Measurements from ENCODE around the gene NLN. TPM values are rescaled to one million over a fixed set of nuclear protein-coding genes. Genes with fewer than 3 reads are reported as not detected.

The NLN gene
- total and polyA plus RNA-seq, 2 donors (not counting 1 experiment from before 2014, with no cell fraction given): 1.7 to 6.8 TPM

DNA sequence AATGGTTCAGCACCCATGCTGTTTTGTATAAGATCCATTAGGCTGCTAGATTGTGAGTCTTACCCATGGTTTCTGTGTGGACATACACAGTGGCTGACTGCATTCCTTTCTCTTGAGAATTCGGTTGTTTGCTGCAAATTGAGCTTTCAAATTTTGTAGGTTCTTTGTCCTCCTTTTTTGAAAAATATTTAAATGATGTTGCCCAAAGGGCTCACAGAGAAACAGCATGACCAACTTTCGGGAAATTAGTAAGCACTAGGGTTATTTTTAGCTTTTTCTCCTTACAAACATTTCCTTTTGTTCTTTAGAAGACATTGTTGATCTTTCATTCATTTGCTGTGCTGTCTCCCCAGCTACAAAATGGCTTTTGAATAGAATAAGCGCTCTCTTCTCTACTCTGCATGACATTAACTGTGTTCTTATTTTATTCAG, 79.4 kb downstream of the NLN start:
- Histone ChIP-seq H3K79me2 (ENCODE audit: control insufficient read depth, insufficient read depth, low read length) (no peaks in the 10 kb centered on the region), H3K4me3 (ENCODE audit: control extremely low read depth in 1 of 5, extremely low read depth in 1 of 5, insufficient read depth in 1 of 5, low read depth in 2 of 5, low read length in 4 of 5) (no peak overlapping the region), H3K4me1 (ENCODE audit: control insufficient read depth in 2 of 2, insufficient read depth in 2 of 2, low read length in 2 of 2) (no peaks in the 10 kb centered on the region), H4K20me1 (ENCODE audit: control insufficient read depth, insufficient read depth, low read length, poor library complexity, severe bottlenecking) (no peaks in the 10 kb centered on the region), H3K9me3 (ENCODE audit: control extremely low read depth in 1 of 3, control insufficient read depth in 2 of 3, insufficient read depth in 1 of 3, low read length in 2 of 3) (peaks cover 0 to 20% (median 10%) of the 10 kb centered on the region in 3 donors), H3K27me3 (replicated peaks in 1 of 4; ENCODE audit: control extremely low read depth in 1 of 4, control insufficient read depth in 3 of 4, insufficient read depth in 4 of 4, low read length in 3 of 4) (no peaks in the 10 kb centered on the region), H2AFZ (ENCODE audit: insufficient read depth, low read depth, low read length, poor library complexity, severe bottlenecking) (no peak overlapping the region), H3K4me2 (replicated peaks; ENCODE audit: low read depth, low read length, poor library complexity, severe bottlenecking) (no peak overlapping the region), H3K36me3 (replicated peaks in 1 of 2; ENCODE audit: control extremely low read depth in 1 of 2, control insufficient read depth in 1 of 2, extremely low read depth in 1 of 2, insufficient read depth in 2 of 2, low read length in 1 of 2) (no peaks in the 10 kb centered on the region), H3K27ac (ENCODE audit: low read length in 2 of 2) (no peak overlapping the region), H3K9ac (ENCODE audit: low read length) (no peak overlapping the region)
- POLR2A ChIA-PET: no interaction called here
- Mint-ChIP-seq H3K27me3 (no peaks in the 10 kb centered on the region), H3K4me3 (no peak overlapping the region), H3K27ac (no peak overlapping the region), H3K4me1 (no peaks in the 10 kb centered on the region), H3K9me3 (ENCODE audit: insufficient read depth) (no peaks in the 10 kb centered on the region)
- ATAC-seq (ENCODE audit: low read depth): no peak
- no peak for TF ChIP-seq EZH2 (IDR thresholded peaks at IDR 0.05; ENCODE audit: borderline replicate concordance, insufficient read depth, low read depth, low read length, poor library complexity, severe bottlenecking)
- TF ChIP-seq, protein P1, sequence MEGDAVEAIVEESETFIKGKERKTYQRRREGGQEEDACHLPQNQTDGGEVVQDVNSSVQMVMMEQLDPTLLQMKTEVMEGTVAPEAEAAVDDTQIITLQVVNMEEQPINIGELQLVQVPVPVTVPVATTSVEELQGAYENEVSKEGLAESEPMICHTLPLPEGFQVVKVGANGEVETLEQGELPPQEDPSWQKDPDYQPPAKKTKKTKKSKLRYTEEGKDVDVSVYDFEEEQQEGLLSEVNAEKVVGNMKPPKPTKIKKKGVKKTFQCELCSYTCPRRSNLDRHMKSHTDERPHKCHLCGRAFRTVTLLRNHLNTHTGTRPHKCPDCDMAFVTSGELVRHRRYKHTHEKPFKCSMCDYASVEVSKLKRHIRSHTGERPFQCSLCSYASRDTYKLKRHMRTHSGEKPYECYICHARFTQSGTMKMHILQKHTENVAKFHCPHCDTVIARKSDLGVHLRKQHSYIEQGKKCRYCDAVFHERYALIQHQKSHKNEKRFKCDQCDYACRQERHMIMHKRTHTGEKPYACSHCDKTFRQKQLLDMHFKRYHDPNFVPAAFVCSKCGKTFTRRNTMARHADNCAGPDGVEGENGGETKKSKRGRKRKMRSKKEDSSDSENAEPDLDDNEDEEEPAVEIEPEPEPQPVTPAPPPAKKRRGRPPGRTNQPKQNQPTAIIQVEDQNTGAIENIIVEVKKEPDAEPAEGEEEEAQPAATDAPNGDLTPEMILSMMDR (IDR thresholded peaks at IDR 0.05): no peak
- intact Hi-C loops (cut with micrococcal nuclease): no loop called here
- 50% methylated on average over 1 of the region's 3 CpGs for WGBS (ENCODE audit: insufficient coverage)
- CTCF ChIA-PET: no interaction called here
- no peak for DNase-seq

DNA sequence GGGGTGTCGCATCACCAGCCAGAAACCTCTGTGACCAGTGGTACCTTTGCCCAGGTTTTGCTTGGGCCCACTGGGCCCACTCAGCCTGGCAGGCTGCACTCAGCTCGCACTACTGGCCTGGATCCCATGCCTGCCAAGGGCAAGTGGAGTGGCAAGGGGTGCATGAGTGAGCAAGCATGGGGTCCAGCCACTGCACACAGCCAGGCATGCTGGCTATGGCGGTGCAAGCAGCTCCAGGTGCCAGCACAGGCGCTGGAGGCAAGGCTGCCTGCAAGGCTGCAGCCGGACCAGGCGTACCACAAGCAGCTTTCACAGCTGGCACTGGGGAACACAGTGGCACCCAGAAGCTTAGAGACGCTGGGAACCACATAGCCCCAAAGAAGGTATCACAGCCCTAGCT, 80.1 kb downstream of the NLN start:
- no peaks in the 10 kb centered on the region for H3K4me1 Mint-ChIP-seq
- no peaks in the 10 kb centered on the region for H4K20me1 ChIP-seq (ENCODE audit: control insufficient read depth, insufficient read depth, low read length, poor library complexity, severe bottlenecking)
- TF ChIP-seq, protein P1 (IDR thresholded peaks at IDR 0.05): no peak
- no peak for TF ChIP-seq EZH2 (IDR thresholded peaks at IDR 0.05; ENCODE audit: borderline replicate concordance, insufficient read depth, low read depth, low read length, poor library complexity, severe bottlenecking)
- no peak overlapping the region for H3K4me2 ChIP-seq (replicated peaks; ENCODE audit: low read depth, low read length, poor library complexity, severe bottlenecking)
- no peak overlapping the region for H3K9ac ChIP-seq (ENCODE audit: low read length)
- no peaks in the 10 kb centered on the region for H3K4me1 ChIP-seq (ENCODE audit: control insufficient read depth in 2 of 2, insufficient read depth in 2 of 2, low read length in 2 of 2)
- H2AFZ ChIP-seq (ENCODE audit: insufficient read depth, low read depth, low read length, poor library complexity, severe bottlenecking): no peak overlapping the region
- H3K27ac ChIP-seq (ENCODE audit: low read length in 2 of 2): no peak overlapping the region
- H3K27ac Mint-ChIP-seq: no peak overlapping the region
- no peak for ATAC-seq (ENCODE audit: low read depth)
- intact Hi-C loops (cut with micrococcal nuclease): no loop called here
- H3K36me3 ChIP-seq (replicated peaks in 1 of 2; ENCODE audit: control extremely low read depth in 1 of 2, control insufficient read depth in 1 of 2, extremely low read depth in 1 of 2, insufficient read depth in 2 of 2, low read length in 1 of 2): no peaks in the 10 kb centered on the region
- WGBS (ENCODE audit: insufficient coverage): 95% methylated on average over 7 of the region's 7 CpGs
- no peaks in the 10 kb centered on the region for H3K79me2 ChIP-seq (ENCODE audit: control insufficient read depth, insufficient read depth, low read length)
- POLR2A ChIA-PET: no interaction called here
- no peaks in the 10 kb centered on the region for H3K27me3 Mint-ChIP-seq
- H3K27me3 ChIP-seq (replicated peaks in 1 of 4; ENCODE audit: control extremely low read depth in 1 of 4, control insufficient read depth in 3 of 4, insufficient read depth in 4 of 4, low read length in 3 of 4): no peaks in the 10 kb centered on the region
- H3K9me3 Mint-ChIP-seq (ENCODE audit: insufficient read depth): no peaks in the 10 kb centered on the region
- CTCF ChIA-PET: no interaction called here
- peaks cover 0 to 20% (median 10%) of the 10 kb centered on the region in 3 donors for H3K9me3 ChIP-seq (ENCODE audit: control extremely low read depth in 1 of 3, control insufficient read depth in 2 of 3, insufficient read depth in 1 of 3, low read length in 2 of 3)
- no peak overlapping the region for H3K4me3 Mint-ChIP-seq
- H3K4me3 ChIP-seq (ENCODE audit: control extremely low read depth in 1 of 5, extremely low read depth in 1 of 5, insufficient read depth in 1 of 5, low read depth in 2 of 5, low read length in 4 of 5): no peak overlapping the region
- no peak for DNase-seq

All from B cell (primary cell).